NT2/D1 (cell line): Measurements from ENCODE around the gene DRD3.

Experiments used
- DNase-seq: peaks from one replicate; pipeline ENCODE4 v3.0.0-alpha.2; 2011; ENCODE audit warnings: low read depth, low spot score
- H3K27me3 ChIP-seq: 2 replicates; pipeline ENCODE4 v1.6.0; 2011; ENCODE audit warnings: mild to moderate bottlenecking; ENCODE audit not compliant: insufficient read length, insufficient read depth
- H3K36me3 ChIP-seq: 2 replicates; pipeline ENCODE4 v1.6.1; 2011; ENCODE audit warnings: mild to moderate bottlenecking, low read length, mixed read lengths; ENCODE audit not compliant: insufficient read depth, insufficient read length
- H3K4me1 ChIP-seq: 2 replicates; pipeline ENCODE4 v1.5.1; 2011; ENCODE audit not compliant: insufficient read depth, insufficient read length
- H3K4me3 ChIP-seq: 2 replicates; pipeline ENCODE4 v1.5.1; 2011; ENCODE audit warnings: low read depth; ENCODE audit not compliant: insufficient read length
- H3K9ac ChIP-seq: 2 replicates; pipeline ENCODE4 v1.6.0; 2011; ENCODE audit warnings: low read depth; ENCODE audit not compliant: insufficient read length
- H3K9me3 ChIP-seq: 2 replicates; pipeline ENCODE4 v1.5.1; 2011; ENCODE audit warnings: mild to moderate bottlenecking, low read length; ENCODE audit not compliant: insufficient read depth
- SUZ12 ChIP-seq: IDR thresholded peaks from 2 replicates; pipeline ENCODE4 v1.6.1; 2011; ENCODE audit not compliant: insufficient read length, insufficient read depth; ENCODE audit errors: extremely low read depth
- YY1 ChIP-seq: IDR thresholded peaks from 2 replicates; pipeline ENCODE4 v1.6.1; 2011; ENCODE audit not compliant: insufficient read length, insufficient read depth
- ZNF274 ChIP-seq: IDR thresholded peaks from 2 replicates; pipeline ENCODE4 v1.6.1; 2011; ENCODE audit warnings: mild to moderate bottlenecking, low read depth, low read length

Gene DRD3

DNA sequence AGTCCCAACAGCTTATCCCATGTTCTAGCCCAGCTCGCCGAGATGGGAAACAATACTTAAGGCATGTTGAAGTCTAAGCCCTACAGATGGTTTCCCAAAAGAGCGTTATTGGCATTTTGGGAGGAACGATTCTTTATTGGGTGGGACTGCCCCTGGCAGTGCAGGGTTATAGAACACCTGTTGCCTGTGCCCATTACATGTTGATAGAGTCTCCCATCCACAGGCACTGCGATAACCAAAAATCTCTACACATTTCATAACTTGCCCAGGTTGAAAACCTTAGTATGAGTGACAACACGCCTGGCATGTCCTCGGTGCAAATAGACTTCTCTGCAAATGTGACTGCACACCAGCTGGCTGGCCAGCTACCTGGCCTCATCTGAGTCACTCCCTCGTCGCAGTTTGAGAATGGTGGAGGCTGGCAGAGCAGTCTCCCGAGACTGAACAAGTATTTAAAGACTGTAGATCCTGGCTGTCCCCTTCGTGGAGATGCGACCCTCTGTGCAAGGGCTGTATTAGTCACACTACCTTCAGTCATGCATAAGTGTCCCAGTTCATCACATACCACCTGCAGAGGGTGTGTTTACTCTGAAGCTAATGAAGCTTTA is 39.8 kb upstream of the DRD3 start:
- DNase-seq = no peak
- TF ChIP-seq SUZ12 (no peak), ZNF274 (no peak), YY1 (no peak)
- Histone ChIP-seq H3K4me3 (no peak overlapping the region), H3K36me3 (no peaks in the 10 kb centered on the region), H3K27me3 (no peaks in the 10 kb centered on the region), H3K9me3 (no peaks in the 10 kb centered on the region), H3K4me1 (peaks cover 3% of the 10 kb centered on the region), H3K9ac (no peak overlapping the region)

- no peaks in the 10 kb centered on the region for H3K36me3 ChIP-seq
- H3K9ac ChIP-seq = no peak overlapping the region
- no peaks in the 10 kb centered on the region for H3K9me3 ChIP-seq
- peaks cover 3% of the 10 kb centered on the region for H3K4me1 ChIP-seq
- DNase-seq = no peak
- TF ChIP-seq ZNF274 = no peak
- no peak for TF ChIP-seq YY1
- no peak for TF ChIP-seq SUZ12
- no peak overlapping the region for H3K4me3 ChIP-seq
- H3K27me3 ChIP-seq = no peaks in the 10 kb centered on the region
Measured at GRCh38 chr3:114218006-114218405, 39.2 kb upstream of the DRD3 start.

GRCh38 chr3:114217266-114217665 is 38.4 kb upstream of the DRD3 start:
- peaks cover 3% of the 10 kb centered on the region for H3K4me1 ChIP-seq
- TF ChIP-seq ZNF274 (no peak), YY1 (no peak), SUZ12 (no peak)
- H3K4me3 ChIP-seq = no peak overlapping the region
- H3K9ac ChIP-seq = no peak overlapping the region
- H3K27me3 ChIP-seq = no peaks in the 10 kb centered on the region
- no peaks in the 10 kb centered on the region for H3K9me3 ChIP-seq
- no peak for DNase-seq
- H3K36me3 ChIP-seq = no peaks in the 10 kb centered on the region

GRCh38 chr3:114216186-114216970 is 37.5 kb upstream of the DRD3 start:
- H3K9me3 ChIP-seq = no peaks in the 10 kb centered on the region
- no peak overlapping the region for H3K9ac ChIP-seq
- H3K36me3 ChIP-seq = no peaks in the 10 kb centered on the region
- H3K27me3 ChIP-seq = no peaks in the 10 kb centered on the region
- no peak for DNase-seq
- H3K4me1 ChIP-seq = peaks cover 3% of the 10 kb centered on the region
- H3K4me3 ChIP-seq = no peak overlapping the region
- no peak for TF ChIP-seq YY1

DNA sequence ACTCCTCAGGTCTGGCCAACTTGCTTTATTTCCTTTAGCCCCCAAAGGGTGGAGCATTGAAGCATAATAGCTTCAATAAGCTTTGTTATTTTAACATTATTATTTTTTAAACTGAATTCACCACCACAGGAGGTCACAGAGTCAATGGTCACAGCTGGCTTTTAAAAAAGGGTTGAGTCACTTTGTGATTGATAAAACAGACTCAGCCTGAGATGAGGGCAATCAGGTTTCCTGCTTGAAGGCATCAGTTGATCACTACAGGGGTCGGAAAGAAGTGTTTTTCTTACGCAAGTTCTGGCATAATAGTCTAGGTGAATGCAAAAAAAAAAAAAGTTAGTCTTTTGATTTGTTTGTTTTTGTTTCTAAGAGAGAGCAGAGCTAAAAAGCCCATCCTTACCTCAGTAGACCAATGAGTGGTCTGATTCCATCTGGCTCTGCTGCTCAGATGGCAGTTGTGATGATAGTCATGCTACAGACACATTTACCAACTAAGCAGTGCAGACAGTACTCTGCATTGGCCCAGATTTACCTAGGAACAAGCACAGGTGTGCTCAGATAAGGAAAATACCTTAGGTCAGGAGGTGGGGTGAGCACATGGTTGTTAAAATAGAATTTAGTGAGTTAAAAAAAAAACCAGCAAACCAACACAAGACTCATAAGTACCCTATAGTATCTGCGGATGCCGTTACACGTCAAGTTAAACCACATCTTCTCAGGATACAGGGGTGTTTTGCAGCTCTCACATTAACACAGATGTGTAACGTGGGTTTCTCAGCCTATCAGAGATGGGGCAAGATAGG is 35.9 kb upstream of the DRD3 start:
- Histone ChIP-seq H3K9ac (no peak overlapping the region), H3K36me3 (no peaks in the 10 kb centered on the region)
- DNase-seq = peak; percentile 48

DNA sequence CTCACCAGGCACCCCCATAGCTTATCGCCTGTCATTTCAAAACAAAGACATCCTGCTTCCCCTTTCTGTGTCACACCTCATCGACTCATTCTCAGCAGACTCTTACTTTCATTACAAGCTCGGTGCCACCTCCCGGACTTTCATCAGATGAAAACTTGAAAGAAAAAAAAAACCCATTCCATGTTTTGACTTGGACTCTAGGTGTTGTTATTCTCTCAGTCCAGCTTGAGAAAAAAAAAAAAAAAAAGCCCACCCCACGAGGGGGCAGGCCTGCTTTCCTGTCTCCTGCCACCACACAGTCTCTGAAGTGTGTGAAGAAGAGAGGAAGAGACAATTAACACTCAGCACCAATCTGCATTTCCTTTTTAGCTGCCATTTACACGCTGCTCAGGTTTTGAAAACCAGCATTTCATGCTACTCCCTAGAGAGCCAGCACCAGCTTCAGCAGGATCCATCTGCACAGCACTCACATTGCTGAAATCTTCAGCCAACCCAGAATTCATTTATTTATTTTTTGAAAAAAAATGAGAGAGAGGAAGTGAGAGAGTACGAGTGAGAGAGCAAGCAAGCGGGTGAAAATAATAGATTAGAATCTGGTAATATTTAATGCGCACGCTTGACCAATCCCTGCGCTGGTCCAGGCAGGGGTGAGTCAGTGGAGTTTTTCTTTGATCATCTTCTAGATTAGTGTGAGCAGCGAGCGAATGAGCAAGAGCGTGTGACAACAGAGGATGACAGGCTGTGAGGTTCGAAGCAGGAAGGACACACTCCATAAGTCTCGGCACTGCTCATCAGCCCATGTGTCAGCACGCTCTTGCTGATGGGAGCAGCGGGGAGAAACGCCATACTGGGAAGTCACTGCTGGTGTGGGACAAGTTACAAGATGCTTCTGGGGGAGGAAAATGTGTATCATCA is 35.0 kb upstream of the DRD3 start:
- Histone ChIP-seq H3K4me3 (no peak overlapping the region), H3K4me1 (peaks cover 3% of the 10 kb centered on the region), H3K27me3 (no peaks in the 10 kb centered on the region), H3K36me3 (no peaks in the 10 kb centered on the region), H3K9me3 (no peaks in the 10 kb centered on the region), H3K9ac (no peak overlapping the region)
- DNase-seq = no peak
- TF ChIP-seq ZNF274 (no peak), SUZ12 (no peak), YY1 (no peak)

More for the DNA sequence above, 35.9 kb upstream of the DRD3 start:
- TF ChIP-seq SUZ12 = no peak
- TF ChIP-seq ZNF274 = no peak
- no peak for TF ChIP-seq YY1
- H3K4me3 ChIP-seq = no peak overlapping the region
- H3K9me3 ChIP-seq = no peaks in the 10 kb centered on the region
- peaks cover 3% of the 10 kb centered on the region for H3K4me1 ChIP-seq
- no peaks in the 10 kb centered on the region for H3K27me3 ChIP-seq

DNA sequence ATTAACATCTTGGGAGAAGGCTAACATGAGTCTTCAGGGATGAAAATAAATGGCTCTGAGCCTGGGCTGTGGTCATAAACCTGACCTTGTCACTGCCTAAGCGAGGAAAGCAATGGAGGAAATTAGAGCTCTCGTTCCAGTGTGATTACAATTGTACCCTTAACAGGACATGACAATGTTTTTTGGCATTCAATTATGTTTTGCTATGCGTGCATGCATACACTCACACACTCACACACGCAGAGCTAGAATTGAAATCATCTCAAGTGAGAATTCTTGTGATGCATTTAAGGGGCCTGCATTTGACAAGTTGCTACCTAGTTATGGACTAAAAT is 34.4 kb upstream of the DRD3 start:
- TF ChIP-seq ZNF274 (no peak), SUZ12 (no peak), YY1 (no peak)
- Histone ChIP-seq H3K4me3 (no peak overlapping the region), H3K36me3 (no peaks in the 10 kb centered on the region), H3K9ac (no peak overlapping the region), H3K27me3 (no peaks in the 10 kb centered on the region), H3K4me1 (peaks cover 3% of the 10 kb centered on the region), H3K9me3 (no peaks in the 10 kb centered on the region)
- DNase-seq = no peak
